ENCODE results near the gene HIP1.

- TF ChIP-seq CTCF (IDR thresholded peaks at IDR 0.05) (no peak), POLR2A (IDR thresholded peaks at IDR 0.05) (no peak)
These were observed 36.2 kb downstream of the HIP1 start for GRCh38 chr7:75702515-75702914.

Data from prostate gland (tissue), 2 donors.